Panc1 (cell line): ENCODE measurements around the gene TKT.

Source experiments
- CTCF ChIP-seq: fragments of 450-650 bp; IDR thresholded peaks from 2 replicates; pipeline ENCODE4 v1.5.1; 2017; ENCODE audit warnings: mild to moderate bottlenecking
- POLR2AphosphoS5 ChIP-seq: IDR thresholded peaks from 2 replicates; pipeline ENCODE4 v1.6.1; 2012; ENCODE audit warnings: mild to moderate bottlenecking, low read depth, low read length, moderate library complexity
- TF ChIP-seq, protein P1 (sequence below), 2 experiments: IDR thresholded peaks; 2 replicates each; pipeline ENCODE4 v1.6.1; 2011 to 2012; ENCODE audit warnings: low read depth in 2 of 2, control low read depth in 1 of 2, low read length in 1 of 2, mild to moderate bottlenecking in 1 of 2, moderate library complexity in 1 of 2; ENCODE audit not compliant: insufficient read depth in 1 of 2

DNA sequence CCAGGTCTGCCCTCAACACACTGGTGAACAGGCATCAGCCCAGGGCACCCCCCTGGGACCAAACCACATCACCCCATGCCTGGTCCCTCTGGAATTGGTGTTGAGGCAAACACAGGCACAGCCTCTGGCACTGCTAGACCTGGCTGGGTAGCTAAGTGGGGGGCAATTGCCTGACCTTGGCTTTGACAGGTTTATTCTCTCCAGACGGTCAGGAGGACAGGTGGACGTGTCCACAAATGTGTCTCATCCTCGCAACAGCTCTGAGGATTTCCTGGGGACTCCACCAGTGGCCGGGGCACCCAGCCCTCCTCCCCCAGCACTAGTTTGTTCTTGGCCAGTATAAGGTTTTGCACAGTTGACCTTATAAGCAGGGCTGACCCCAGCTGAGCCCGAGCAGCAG, 31.3 kb downstream of the TKT start:
- TF ChIP-seq CTCF: no peak
- no peak for TF ChIP-seq POLR2AphosphoS5
- TF ChIP-seq, protein P1, sequence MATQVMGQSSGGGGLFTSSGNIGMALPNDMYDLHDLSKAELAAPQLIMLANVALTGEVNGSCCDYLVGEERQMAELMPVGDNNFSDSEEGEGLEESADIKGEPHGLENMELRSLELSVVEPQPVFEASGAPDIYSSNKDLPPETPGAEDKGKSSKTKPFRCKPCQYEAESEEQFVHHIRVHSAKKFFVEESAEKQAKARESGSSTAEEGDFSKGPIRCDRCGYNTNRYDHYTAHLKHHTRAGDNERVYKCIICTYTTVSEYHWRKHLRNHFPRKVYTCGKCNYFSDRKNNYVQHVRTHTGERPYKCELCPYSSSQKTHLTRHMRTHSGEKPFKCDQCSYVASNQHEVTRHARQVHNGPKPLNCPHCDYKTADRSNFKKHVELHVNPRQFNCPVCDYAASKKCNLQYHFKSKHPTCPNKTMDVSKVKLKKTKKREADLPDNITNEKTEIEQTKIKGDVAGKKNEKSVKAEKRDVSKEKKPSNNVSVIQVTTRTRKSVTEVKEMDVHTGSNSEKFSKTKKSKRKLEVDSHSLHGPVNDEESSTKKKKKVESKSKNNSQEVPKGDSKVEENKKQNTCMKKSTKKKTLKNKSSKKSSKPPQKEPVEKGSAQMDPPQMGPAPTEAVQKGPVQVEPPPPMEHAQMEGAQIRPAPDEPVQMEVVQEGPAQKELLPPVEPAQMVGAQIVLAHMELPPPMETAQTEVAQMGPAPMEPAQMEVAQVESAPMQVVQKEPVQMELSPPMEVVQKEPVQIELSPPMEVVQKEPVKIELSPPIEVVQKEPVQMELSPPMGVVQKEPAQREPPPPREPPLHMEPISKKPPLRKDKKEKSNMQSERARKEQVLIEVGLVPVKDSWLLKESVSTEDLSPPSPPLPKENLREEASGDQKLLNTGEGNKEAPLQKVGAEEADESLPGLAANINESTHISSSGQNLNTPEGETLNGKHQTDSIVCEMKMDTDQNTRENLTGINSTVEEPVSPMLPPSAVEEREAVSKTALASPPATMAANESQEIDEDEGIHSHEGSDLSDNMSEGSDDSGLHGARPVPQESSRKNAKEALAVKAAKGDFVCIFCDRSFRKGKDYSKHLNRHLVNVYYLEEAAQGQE (IDR thresholded peaks at IDR 0.05; ENCODE audit: insufficient read depth in 1 of 2, low read depth in 2 of 2, low read length in 1 of 2): no peak
